Smooth muscle cell (in vitro differentiated cells): Measurements from ENCODE around the gene SH3RF3. TPM values are rescaled to one million over a fixed set of nuclear protein-coding genes. Genes with fewer than 3 reads are reported as not detected.

Source experiments
- DNase-seq: peaks from one replicate; lab custom pipeline; 2025; ENCODE audit not compliant: unreplicated experiment; lab: John Stamatoyannopoulos, UW
- H2AFZ ChIP-seq: fragments of 200-600 bp; sonication (generic); 2 replicates; pipeline ENCODE4 v1.6.0; 2016; ENCODE audit warnings: antibody characterized with exemption, low read depth, mild to moderate bottlenecking
- H3F3A ChIP-seq: fragments of 200-600 bp; sonication (generic); 2 replicates; pipeline ENCODE4 v1.6.0; 2017; ENCODE audit warnings: antibody characterized with exemption, low read depth
- H3K27ac ChIP-seq: fragments of 200-600 bp; sonication (generic); 2 replicates; pipeline ENCODE4 v1.5.1; 2016; ENCODE audit warnings: low read depth, mild to moderate bottlenecking
- H3K27me3 ChIP-seq: fragments of 200-600 bp; sonication (generic); 2 replicates; pipeline ENCODE4 v1.6.1; 2016; ENCODE audit warnings: low read depth, mild to moderate bottlenecking
- H3K36me3 ChIP-seq: fragments of 200-600 bp; sonication (generic); 2 replicates; pipeline ENCODE4 v1.5.1; 2016; ENCODE audit warnings: low read depth
- H3K4me1 ChIP-seq: fragments of 200-600 bp; sonication (generic); 2 replicates; pipeline ENCODE4 v1.5.1; 2016; ENCODE audit warnings: low read depth
- H3K4me2 ChIP-seq: fragments of 200-600 bp; sonication (generic); 2 replicates; pipeline ENCODE4 v1.6.0; 2016; ENCODE audit warnings: mild to moderate bottlenecking
- H3K4me3 ChIP-seq: fragments of 200-600 bp; sonication (generic); 2 replicates; pipeline ENCODE4 v1.5.1; 2016; ENCODE audit warnings: mild to moderate bottlenecking
- H3K79me2 ChIP-seq: fragments of 200-600 bp; sonication (generic); 2 replicates; pipeline ENCODE4 v1.6.0; 2016; ENCODE audit warnings: low read depth, mild to moderate bottlenecking
- H3K9ac ChIP-seq: fragments of 200-600 bp; sonication (generic); 2 replicates; pipeline ENCODE4 v1.6.0; 2016; ENCODE audit warnings: low read depth
- H3K9me3 ChIP-seq: fragments of 200-600 bp; sonication (generic); replicated peaks from 2 replicates; pipeline ENCODE4 v1.5.1; 2016; ENCODE audit warnings: low read depth
- H4K20me1 ChIP-seq: fragments of 200-600 bp; sonication (generic); 2 replicates; pipeline ENCODE4 v1.6.0; 2016; ENCODE audit warnings: low read depth
- WGBS: methylation state at CpG from one replicate; pipeline ENCODE4 v1.1.7; 2016; ENCODE audit warnings: low lambda C conversion rate; 5-methylcytosine and 5-hydroxymethylcytosine counted together
- polyA plus RNA-seq: library from polyadenylated mRNA; unstranded; fragments of >200 nt; fragmentation: Nextera tagmentation; extraction: Ambion mirVana; gene quantifications from 2 replicates; pipeline ENCODE4 v1.2.1, GENCODE V29; 2016
- total RNA-seq: library from RNA; depleted of rRNA; stranded (reverse); fragments of >200 nt; gene quantifications from 2 replicates; pipeline ENCODE4 v1.2.3, GENCODE V29; 2014
- TF ChIP-seq, protein P1 (sequence below): fragments of 200-600 bp; sonication (generic); IDR thresholded peaks from 2 replicates; pipeline ENCODE4 v1.5.1; 2017; ENCODE audit warnings: borderline replicate concordance, mild to moderate bottlenecking, antibody characterized with exemption; ENCODE audit not compliant: insufficient read depth, poor library complexity, severe bottlenecking

Gene SH3RF3
- total and polyA plus RNA-seq, 2 experiments from 2014 or later: 6.6 to 11.8 TPM

DNA sequence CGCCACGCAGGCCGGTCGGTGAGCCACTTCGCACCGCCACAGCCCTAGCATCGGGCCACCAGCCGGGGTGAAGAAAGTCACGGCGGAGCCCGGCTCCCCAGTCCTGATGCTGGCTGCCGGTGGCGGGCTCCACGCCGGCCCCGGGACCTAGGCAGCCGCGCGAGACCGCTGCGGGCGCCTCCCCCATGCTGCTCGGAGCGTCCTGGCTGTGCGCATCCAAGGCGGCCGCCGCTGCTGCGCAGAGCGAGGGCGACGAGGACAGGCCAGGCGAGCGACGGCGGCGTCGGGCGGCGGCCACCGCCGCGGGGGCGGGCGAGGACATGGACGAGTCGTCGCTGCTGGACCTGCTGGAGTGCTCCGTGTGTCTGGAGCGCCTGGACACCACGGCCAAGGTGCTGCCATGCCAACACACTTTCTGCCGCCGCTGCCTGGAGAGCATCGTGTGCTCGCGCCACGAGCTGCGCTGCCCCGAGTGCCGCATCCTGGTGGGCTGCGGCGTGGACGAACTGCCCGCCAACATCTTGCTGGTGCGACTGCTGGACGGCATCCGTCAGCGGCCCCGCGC, 433 bp downstream of the SH3RF3 start:
- peaks cover 6% of the 10 kb centered on the region for H3K27me3 ChIP-seq
- peak overlapping the region; percentile 78 for H3K4me3 ChIP-seq
- no peak for DNase-seq
- peaks cover 10% of the 10 kb centered on the region for H3F3A ChIP-seq
- peaks cover 43% of the 10 kb centered on the region for H4K20me1 ChIP-seq
- no peak overlapping the region for H2AFZ ChIP-seq
- H3K9ac ChIP-seq: peak overlapping the region; percentile 21
- no peaks in the 10 kb centered on the region for H3K36me3 ChIP-seq
- no peaks in the 10 kb centered on the region for H3K4me1 ChIP-seq
- H3K79me2 ChIP-seq: peaks cover 46% of the 10 kb centered on the region
- 3% methylated on average over 68 of the region's 70 CpGs for WGBS
- H3K4me2 ChIP-seq: peak overlapping the region; percentile 87
- no peaks in the 10 kb centered on the region for H3K9me3 ChIP-seq
- H3K27ac ChIP-seq: no peak overlapping the region
- TF ChIP-seq, protein P1, sequence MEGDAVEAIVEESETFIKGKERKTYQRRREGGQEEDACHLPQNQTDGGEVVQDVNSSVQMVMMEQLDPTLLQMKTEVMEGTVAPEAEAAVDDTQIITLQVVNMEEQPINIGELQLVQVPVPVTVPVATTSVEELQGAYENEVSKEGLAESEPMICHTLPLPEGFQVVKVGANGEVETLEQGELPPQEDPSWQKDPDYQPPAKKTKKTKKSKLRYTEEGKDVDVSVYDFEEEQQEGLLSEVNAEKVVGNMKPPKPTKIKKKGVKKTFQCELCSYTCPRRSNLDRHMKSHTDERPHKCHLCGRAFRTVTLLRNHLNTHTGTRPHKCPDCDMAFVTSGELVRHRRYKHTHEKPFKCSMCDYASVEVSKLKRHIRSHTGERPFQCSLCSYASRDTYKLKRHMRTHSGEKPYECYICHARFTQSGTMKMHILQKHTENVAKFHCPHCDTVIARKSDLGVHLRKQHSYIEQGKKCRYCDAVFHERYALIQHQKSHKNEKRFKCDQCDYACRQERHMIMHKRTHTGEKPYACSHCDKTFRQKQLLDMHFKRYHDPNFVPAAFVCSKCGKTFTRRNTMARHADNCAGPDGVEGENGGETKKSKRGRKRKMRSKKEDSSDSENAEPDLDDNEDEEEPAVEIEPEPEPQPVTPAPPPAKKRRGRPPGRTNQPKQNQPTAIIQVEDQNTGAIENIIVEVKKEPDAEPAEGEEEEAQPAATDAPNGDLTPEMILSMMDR: no peak

DNA sequence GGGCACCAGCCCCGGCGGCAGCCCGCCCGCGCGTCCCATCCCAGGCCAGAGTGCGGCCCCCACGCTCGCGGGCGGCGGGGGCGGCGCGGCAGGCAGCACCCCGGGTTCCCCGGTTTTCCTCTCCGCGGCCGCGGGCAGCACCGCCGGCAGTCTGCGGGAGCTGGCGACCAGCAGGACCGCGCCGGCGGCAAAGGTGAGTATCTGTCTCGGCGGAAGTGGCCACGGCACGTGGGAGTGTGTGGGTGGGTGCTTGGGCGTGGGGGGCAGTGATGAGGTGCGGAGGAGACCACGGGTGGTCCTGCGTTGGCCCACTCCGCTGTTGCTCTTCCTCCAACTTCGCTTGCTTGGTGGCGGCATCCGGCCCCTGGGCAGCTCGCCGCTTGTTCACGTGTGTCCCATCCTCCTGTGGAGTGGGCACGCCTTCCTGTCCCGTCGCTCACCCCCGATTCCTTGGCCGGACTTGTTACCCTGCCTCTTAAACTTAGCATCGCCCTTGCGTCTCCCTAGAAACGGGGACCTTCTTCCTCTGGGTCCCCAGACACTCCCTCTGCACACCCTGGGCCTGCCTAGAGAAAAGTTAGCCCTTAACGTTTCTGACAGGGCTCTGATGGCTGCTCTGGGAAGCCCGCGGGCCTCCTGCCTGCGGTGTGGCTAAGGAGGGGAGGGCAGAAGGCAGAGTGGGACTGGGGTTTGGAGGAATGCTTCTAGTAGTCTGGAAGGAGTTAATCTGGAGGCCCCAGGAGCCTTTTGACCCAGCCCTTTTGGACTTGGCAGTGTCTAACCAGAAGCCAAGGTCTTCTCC, 1.1 kb downstream of the SH3RF3 start:
- peak overlapping the region; percentile 87 for H3K4me2 ChIP-seq
- peaks cover 50% of the 10 kb centered on the region for H4K20me1 ChIP-seq
- H3F3A ChIP-seq: peaks cover 10% of the 10 kb centered on the region
- 26% methylated on average over 51 of the region's 56 CpGs for WGBS
- DNase-seq: no peak
- H3K27me3 ChIP-seq: peaks cover 6% of the 10 kb centered on the region
- no peak overlapping the region for H2AFZ ChIP-seq
- H3K4me3 ChIP-seq: peak overlapping the region; percentile 78
- no peak overlapping the region for H3K9ac ChIP-seq
- no peak overlapping the region for H3K27ac ChIP-seq
- H3K36me3 ChIP-seq: no peaks in the 10 kb centered on the region
- H3K9me3 ChIP-seq: no peaks in the 10 kb centered on the region
- TF ChIP-seq, protein P1: no peak
- no peaks in the 10 kb centered on the region for H3K4me1 ChIP-seq
- peaks cover 52% of the 10 kb centered on the region for H3K79me2 ChIP-seq

DNA sequence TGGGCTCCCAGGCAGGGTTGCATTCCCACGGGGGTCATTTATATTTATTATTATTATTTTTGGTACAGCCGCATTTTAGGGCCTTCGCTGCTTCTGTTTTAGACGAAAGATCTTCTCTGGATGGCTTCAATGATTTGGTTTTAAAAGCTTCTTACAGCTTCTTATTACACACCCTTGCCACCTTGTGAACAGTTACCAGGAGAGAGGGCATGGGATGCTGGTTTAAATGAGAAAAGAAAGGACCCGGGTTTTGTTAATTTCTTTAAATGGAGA, 1.7 kb downstream of the SH3RF3 start:
- H2AFZ ChIP-seq: no peak overlapping the region
- H3F3A ChIP-seq: peaks cover 10% of the 10 kb centered on the region
- H3K4me3 ChIP-seq: peak overlapping the region; percentile 78
- TF ChIP-seq, protein P1: no peak
- H3K9me3 ChIP-seq: no peaks in the 10 kb centered on the region
- H3K36me3 ChIP-seq: no peaks in the 10 kb centered on the region
- no peak for DNase-seq
- peaks cover 56% of the 10 kb centered on the region for H3K79me2 ChIP-seq
- H4K20me1 ChIP-seq: peaks cover 55% of the 10 kb centered on the region
- peaks cover 6% of the 10 kb centered on the region for H3K27me3 ChIP-seq
- no peaks in the 10 kb centered on the region for H3K4me1 ChIP-seq
- 79% methylated on average over 5 of the region's 5 CpGs for WGBS
- no peak overlapping the region for H3K27ac ChIP-seq
- no peak overlapping the region for H3K9ac ChIP-seq
- H3K4me2 ChIP-seq: peak overlapping the region; percentile 87
